GM18868 (cell line): Measurements from ENCODE around the gene CDH4.

Source experiments
- ATAC-seq: cut with Tn5 transposase; IDR thresholded peaks from one replicate; pipeline ENCODE4 v1.9.1; 2021; ENCODE audit warnings: mild to moderate bottlenecking, moderate library complexity; ENCODE audit not compliant: unreplicated experiment

The CDH4 gene

GRCh38 chr20:61673152-61673847, 421.2 kb downstream of the CDH4 start:
- no peak for ATAC-seq

GRCh38 chr20:61674121-61674520, 422.1 kb downstream of the CDH4 start:
- ATAC-seq: no peak

GRCh38 chr20:61674688-61675087, 422.6 kb downstream of the CDH4 start:
- no peak for ATAC-seq

- no peak for ATAC-seq
Observed at GRCh38 chr20:61677928-61678327, 425.9 kb downstream of the CDH4 start.

- no peak for ATAC-seq
Observed at GRCh38 chr20:61678437-61678836, 426.4 kb downstream of the CDH4 start.

GRCh38 chr20:61679473-61679872, 427.4 kb downstream of the CDH4 start:
- ATAC-seq: no peak

GRCh38 chr20:61680096-61680495, 428.0 kb downstream of the CDH4 start:
- no peak for ATAC-seq

GRCh38 chr20:61682114-61682995, 430.3 kb downstream of the CDH4 start:
- ATAC-seq: no peak

GRCh38 chr20:61682996-61683681, 431.1 kb downstream of the CDH4 start:
- ATAC-seq: no peak

- ATAC-seq: no peak
Observed at GRCh38 chr20:61683721-61684120, 431.7 kb downstream of the CDH4 start.

GRCh38 chr20:61684136-61684535, 432.1 kb downstream of the CDH4 start:
- ATAC-seq: no peak

- ATAC-seq: no peak
Observed at GRCh38 chr20:61684583-61685235, 432.6 kb downstream of the CDH4 start.

GRCh38 chr20:61685462-61685861, 433.4 kb downstream of the CDH4 start:
- no peak for ATAC-seq

- no peak for ATAC-seq
Observed at GRCh38 chr20:61686051-61686936, 434.2 kb downstream of the CDH4 start.

GRCh38 chr20:61688411-61688810, 436.4 kb downstream of the CDH4 start:
- no peak for ATAC-seq

GRCh38 chr20:61690150-61690549, 438.1 kb downstream of the CDH4 start:
- no peak for ATAC-seq

GRCh38 chr20:61690993-61691838, 439.2 kb downstream of the CDH4 start:
- no peak for ATAC-seq

GRCh38 chr20:61691978-61692377, 439.9 kb downstream of the CDH4 start:
- no peak for ATAC-seq

GRCh38 chr20:61692479-61692878, 440.4 kb downstream of the CDH4 start:
- no peak for ATAC-seq
